ENCODE measurements around the gene SYT6. TPM values are rescaled to one million over a fixed set of nuclear protein-coding genes. Genes with fewer than 3 reads are reported as not detected.

The SYT6 gene
- total RNA-seq, 2 donors from 2014 or later: not detected

GRCh38 chr1:114114185-114115094, 39.2 kb downstream of the SYT6 start:
- Histone ChIP-seq H3K36me3 (no peaks in the 10 kb centered on the region), H3K4me1 (no peaks in the 10 kb centered on the region), H3K27ac (no peak overlapping the region), H3K27me3 (no peaks in the 10 kb centered on the region), H3K9me3 (no peaks in the 10 kb centered on the region), H3K4me3 (no peak overlapping the region)
- TF ChIP-seq CTCF (IDR thresholded peaks at IDR 0.05): no peak
- no peak for DNase-seq (ENCODE audit: low spot score)

- Histone ChIP-seq H3K27ac (no peak overlapping the region), H3K9me3 (no peaks in the 10 kb centered on the region), H3K27me3 (no peaks in the 10 kb centered on the region), H3K36me3 (no peaks in the 10 kb centered on the region), H3K4me1 (no peaks in the 10 kb centered on the region), H3K4me3 (no peak overlapping the region)
- DNase-seq (ENCODE audit: low spot score): no peak
- no peak for TF ChIP-seq CTCF (IDR thresholded peaks at IDR 0.05)
These were observed 40.1 kb downstream of the SYT6 start for GRCh38 chr1:114113411-114114184.

- H3K36me3 ChIP-seq: no peaks in the 10 kb centered on the region
- H3K27me3 ChIP-seq: no peaks in the 10 kb centered on the region
- no peaks in the 10 kb centered on the region for H3K4me1 ChIP-seq
- no peak overlapping the region for H3K27ac ChIP-seq
- H3K9me3 ChIP-seq: no peaks in the 10 kb centered on the region
- no peak for DNase-seq (ENCODE audit: low spot score)
- H3K4me3 ChIP-seq: no peak overlapping the region
- no peak for TF ChIP-seq CTCF (IDR thresholded peaks at IDR 0.05)
These were observed 40.9 kb downstream of the SYT6 start for GRCh38 chr1:114112775-114113174.

GRCh38 chr1:114111731-114112641, 41.7 kb downstream of the SYT6 start:
- DNase-seq (ENCODE audit: low spot score): no peak
- TF ChIP-seq CTCF (IDR thresholded peaks at IDR 0.05): no peak
- Histone ChIP-seq H3K27ac (no peak overlapping the region), H3K36me3 (no peaks in the 10 kb centered on the region), H3K4me1 (no peaks in the 10 kb centered on the region), H3K9me3 (no peaks in the 10 kb centered on the region), H3K27me3 (no peaks in the 10 kb centered on the region), H3K4me3 (no peak overlapping the region)

- TF ChIP-seq CTCF (IDR thresholded peaks at IDR 0.05): no peak
- H3K36me3 ChIP-seq: no peaks in the 10 kb centered on the region
- no peak for DNase-seq (ENCODE audit: low spot score)
- H3K4me3 ChIP-seq: no peak overlapping the region
- H3K9me3 ChIP-seq: no peaks in the 10 kb centered on the region
- H3K27me3 ChIP-seq: no peaks in the 10 kb centered on the region
- H3K4me1 ChIP-seq: no peaks in the 10 kb centered on the region
- H3K27ac ChIP-seq: no peak overlapping the region
These were observed 43.7 kb downstream of the SYT6 start for GRCh38 chr1:114109981-114110380.
